ENCODE measurements around the gene TSHR.

- TF ChIP-seq, protein P1, sequence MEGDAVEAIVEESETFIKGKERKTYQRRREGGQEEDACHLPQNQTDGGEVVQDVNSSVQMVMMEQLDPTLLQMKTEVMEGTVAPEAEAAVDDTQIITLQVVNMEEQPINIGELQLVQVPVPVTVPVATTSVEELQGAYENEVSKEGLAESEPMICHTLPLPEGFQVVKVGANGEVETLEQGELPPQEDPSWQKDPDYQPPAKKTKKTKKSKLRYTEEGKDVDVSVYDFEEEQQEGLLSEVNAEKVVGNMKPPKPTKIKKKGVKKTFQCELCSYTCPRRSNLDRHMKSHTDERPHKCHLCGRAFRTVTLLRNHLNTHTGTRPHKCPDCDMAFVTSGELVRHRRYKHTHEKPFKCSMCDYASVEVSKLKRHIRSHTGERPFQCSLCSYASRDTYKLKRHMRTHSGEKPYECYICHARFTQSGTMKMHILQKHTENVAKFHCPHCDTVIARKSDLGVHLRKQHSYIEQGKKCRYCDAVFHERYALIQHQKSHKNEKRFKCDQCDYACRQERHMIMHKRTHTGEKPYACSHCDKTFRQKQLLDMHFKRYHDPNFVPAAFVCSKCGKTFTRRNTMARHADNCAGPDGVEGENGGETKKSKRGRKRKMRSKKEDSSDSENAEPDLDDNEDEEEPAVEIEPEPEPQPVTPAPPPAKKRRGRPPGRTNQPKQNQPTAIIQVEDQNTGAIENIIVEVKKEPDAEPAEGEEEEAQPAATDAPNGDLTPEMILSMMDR (IDR thresholded peaks at IDR 0.05), result no peak
- no peak for TF ChIP-seq POLR2A (IDR thresholded peaks at IDR 0.05)
These were observed at the start of gene TSHR for GRCh38 chr14:80955416-80955941.
